ENCODE data around the gene REV3L.
"Not testable (repeated sequence)": the region's sequence is repeated elsewhere in the genome, so short reads cannot be mapped to it uniquely, and the experiment has no call there.

- TF ChIP-seq, protein P1, sequence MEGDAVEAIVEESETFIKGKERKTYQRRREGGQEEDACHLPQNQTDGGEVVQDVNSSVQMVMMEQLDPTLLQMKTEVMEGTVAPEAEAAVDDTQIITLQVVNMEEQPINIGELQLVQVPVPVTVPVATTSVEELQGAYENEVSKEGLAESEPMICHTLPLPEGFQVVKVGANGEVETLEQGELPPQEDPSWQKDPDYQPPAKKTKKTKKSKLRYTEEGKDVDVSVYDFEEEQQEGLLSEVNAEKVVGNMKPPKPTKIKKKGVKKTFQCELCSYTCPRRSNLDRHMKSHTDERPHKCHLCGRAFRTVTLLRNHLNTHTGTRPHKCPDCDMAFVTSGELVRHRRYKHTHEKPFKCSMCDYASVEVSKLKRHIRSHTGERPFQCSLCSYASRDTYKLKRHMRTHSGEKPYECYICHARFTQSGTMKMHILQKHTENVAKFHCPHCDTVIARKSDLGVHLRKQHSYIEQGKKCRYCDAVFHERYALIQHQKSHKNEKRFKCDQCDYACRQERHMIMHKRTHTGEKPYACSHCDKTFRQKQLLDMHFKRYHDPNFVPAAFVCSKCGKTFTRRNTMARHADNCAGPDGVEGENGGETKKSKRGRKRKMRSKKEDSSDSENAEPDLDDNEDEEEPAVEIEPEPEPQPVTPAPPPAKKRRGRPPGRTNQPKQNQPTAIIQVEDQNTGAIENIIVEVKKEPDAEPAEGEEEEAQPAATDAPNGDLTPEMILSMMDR (IDR thresholded peaks at IDR 0.05; ENCODE audit: low read depth, low read length, missing input control), result not testable (repeated sequence)
- not testable (repeated sequence) for TF ChIP-seq JUND, RXRA, SP1, NR2F2, MAX (IDR thresholded peaks at IDR 0.05)
Measured at GRCh38 chr6:111255838-111256237, 227.2 kb downstream of the REV3L start.
